KMS-11 (cell line): ENCODE results near the gene SYNPO2.
A peak's percentile ranks its signal among the peaks of the same experiment; 100 is the strongest.

Source experiments
- H2AFZ ChIP-seq: fragments of 200-600 bp; sonication (generic); 2 replicates; pipeline ENCODE4 v1.6.1; 2016; ENCODE audit warnings: antibody characterized with exemption, mixed run types, low read depth
- H3K27ac ChIP-seq: fragments of 200-600 bp; sonication (generic); 2 replicates; pipeline ENCODE4 v1.6.1; 2016; ENCODE audit warnings: mild to moderate bottlenecking, mixed run types
- H3K27me3 ChIP-seq: fragments of 200-600 bp; sonication (generic); 2 replicates; pipeline ENCODE4 v1.6.1; 2017; ENCODE audit warnings: mild to moderate bottlenecking, low read depth, mixed run types, moderate library complexity; ENCODE audit not compliant: insufficient read depth
- H3K36me3 ChIP-seq: fragments of 200-600 bp; sonication (generic); 2 replicates; pipeline ENCODE4 v1.6.1; 2017; ENCODE audit warnings: mild to moderate bottlenecking, mixed run types; ENCODE audit not compliant: insufficient read depth
- H3K4me1 ChIP-seq: fragments of 200-600 bp; sonication (generic); 2 replicates; pipeline ENCODE4 v1.6.1; 2016; ENCODE audit warnings: mild to moderate bottlenecking, low read depth, mixed run types; ENCODE audit not compliant: poor library complexity, severe bottlenecking
- H3K4me2 ChIP-seq: fragments of 200-600 bp; sonication (generic); 2 replicates; pipeline ENCODE4 v1.7.0; 2016; ENCODE audit warnings: mild to moderate bottlenecking, mixed run types
- H3K4me3 ChIP-seq: fragments of 200-600 bp; sonication (generic); IDR thresholded peaks from 2 replicates; pipeline ENCODE4 v1.6.1; 2017; ENCODE audit warnings: low read depth, low read length, mixed read lengths; ENCODE audit not compliant: insufficient read depth
- H3K79me2 ChIP-seq: fragments of 200-600 bp; sonication (generic); 2 replicates; pipeline ENCODE4 v1.6.1; 2016; ENCODE audit warnings: low read depth, mixed run types; ENCODE audit not compliant: insufficient read depth
- H3K9ac ChIP-seq: fragments of 200-600 bp; sonication (generic); 2 replicates; pipeline ENCODE4 v1.6.1; 2016; ENCODE audit warnings: mild to moderate bottlenecking, mixed run types
- H4K20me1 ChIP-seq: fragments of 200-600 bp; sonication (generic); 2 replicates; pipeline ENCODE4 v1.6.1; 2016; ENCODE audit warnings: mild to moderate bottlenecking, mixed run types; ENCODE audit not compliant: insufficient read depth
- CTCF ChIP-seq: fragments of 200-600 bp; sonication (generic); conservative IDR thresholded peaks from 2 replicates; pipeline ENCODE4 v1.6.1; 2017; ENCODE audit warnings: low read depth, mild to moderate bottlenecking, antibody characterized with exemption, low read length, moderate library complexity, mixed read lengths

SYNPO2 gene

GRCh38 chr4:119010909-119011606 lies 122.4 kb downstream of the SYNPO2 start:
- Histone ChIP-seq H3K4me3 (no peak overlapping the region), H3K9ac (no peak overlapping the region), H3K36me3 (no peaks in the 10 kb centered on the region), H2AFZ (no peak overlapping the region), H4K20me1 (no peaks in the 10 kb centered on the region), H3K27ac (no peak overlapping the region), H3K4me2 (no peak overlapping the region), H3K79me2 (no peaks in the 10 kb centered on the region), H3K27me3 (no peaks in the 10 kb centered on the region), H3K4me1 (no peaks in the 10 kb centered on the region)
- TF ChIP-seq CTCF: no peak

- no peak for TF ChIP-seq CTCF
- no peak overlapping the region for H3K27ac ChIP-seq
- H3K4me2 ChIP-seq: no peak overlapping the region
- H3K4me1 ChIP-seq: no peaks in the 10 kb centered on the region
- no peak overlapping the region for H3K9ac ChIP-seq
- H4K20me1 ChIP-seq: no peaks in the 10 kb centered on the region
- no peak overlapping the region for H3K4me3 ChIP-seq
- H3K27me3 ChIP-seq: no peaks in the 10 kb centered on the region
- H2AFZ ChIP-seq: no peak overlapping the region
- H3K36me3 ChIP-seq: no peaks in the 10 kb centered on the region
- no peaks in the 10 kb centered on the region for H3K79me2 ChIP-seq
Measured at GRCh38 chr4:119011607-119011988, 122.9 kb downstream of the SYNPO2 start.

GRCh38 chr4:119014658-119015057 lies 126.0 kb downstream of the SYNPO2 start:
- H3K4me2 ChIP-seq: no peak overlapping the region
- no peaks in the 10 kb centered on the region for H3K27me3 ChIP-seq
- no peaks in the 10 kb centered on the region for H3K36me3 ChIP-seq
- H3K4me3 ChIP-seq: no peak overlapping the region
- TF ChIP-seq CTCF: no peak
- H2AFZ ChIP-seq: no peak overlapping the region
- no peak overlapping the region for H3K9ac ChIP-seq
- H3K4me1 ChIP-seq: no peaks in the 10 kb centered on the region
- H4K20me1 ChIP-seq: no peaks in the 10 kb centered on the region
- no peaks in the 10 kb centered on the region for H3K79me2 ChIP-seq
- H3K27ac ChIP-seq: no peak overlapping the region

GRCh38 chr4:119016636-119017035 lies 128.0 kb downstream of the SYNPO2 start:
- Histone ChIP-seq H3K4me2 (no peak overlapping the region), H3K27me3 (no peaks in the 10 kb centered on the region), H4K20me1 (no peaks in the 10 kb centered on the region), H3K36me3 (no peaks in the 10 kb centered on the region), H3K79me2 (no peaks in the 10 kb centered on the region), H3K9ac (no peak overlapping the region), H3K4me3 (no peak overlapping the region), H3K4me1 (no peaks in the 10 kb centered on the region), H3K27ac (no peak overlapping the region), H2AFZ (0 out of 2 replicates have a peak overlapping the region, but pooled peaks have one; percentile 5)
- no peak for TF ChIP-seq CTCF
